Left lung (tissue), 10 donors: ENCODE data around the gene MCCC1. TPM values are rescaled to one million over a fixed set of nuclear protein-coding genes. Genes with fewer than 3 reads are reported as not detected.
"Not testable (repeated sequence)": the region's sequence is repeated elsewhere in the genome, so short reads cannot be mapped to it uniquely, and the experiment has no call there.

Source experiments
- ATAC-seq: fragments of 200-7000 bp; cut with Tn5 transposase; one replicate; pipeline ENCODE4 v1.9.1; 2020; ENCODE audit warnings: moderate library complexity
- DNase-seq, 4 donors: peaks; one replicate each; pipeline ENCODE4 v3.0.0-alpha.2; 2013 to 2020
- H3K27ac ChIP-seq, 2 donors: fragments of 200-600 bp; sonication (generic) in 1 of 2; one replicate each; pipeline versions ENCODE4 v1.5.0 to v1.8.0; 2020 to 2021
- H3K27me3 ChIP-seq, 2 donors: fragments of 200-600 bp; sonication (generic) in 1 of 2; one replicate each; pipeline versions ENCODE4 v1.5.0 to v1.8.0; 2020 to 2021
- H3K36me3 ChIP-seq, 2 donors: fragments of 200-600 bp; sonication (generic) in 1 of 2; one replicate each; pipeline versions ENCODE4 v1.5.0 to v1.8.0; 2020 to 2021
- H3K4me1 ChIP-seq, 2 donors: fragments of 200-600 bp; one replicate each; pipeline ENCODE4 v1.8.0; 2021
- H3K4me3 ChIP-seq, 2 donors: fragments of 200-600 bp; sonication (generic) in 1 of 2; one replicate each; pipeline versions ENCODE4 v1.5.0 to v1.8.0; 2020 to 2021; ENCODE audit warnings: mild to moderate bottlenecking in 1 of 2
- H3K9me3 ChIP-seq, 2 donors: fragments of 200-600 bp; sonication (generic) in 1 of 2; one replicate each; pipeline versions ENCODE4 v1.5.0 to v1.8.0; 2020 to 2021
- CTCF ChIP-seq, 2 donors: fragments of 200-600 bp; sonication (generic) in 1 of 2; IDR thresholded peaks; one replicate each; pipeline versions ENCODE4 v1.5.0 to v1.8.0; 2021; ENCODE audit warnings: antibody characterized with exemption in 2 of 2
- intact Hi-C, 2 donors: fragments of 100-400 bp; cut with DNase I; formaldehyde crosslinking; loops; one replicate each; pipeline versions ENCODE4 v1.11.2 to v1.14.2; 2022
- polyA plus RNA-seq, 6 donors: library from polyadenylated mRNA; unstranded; fragments of 120-200 nt; gene quantifications; one replicate each; pipeline ENCODE4 v1.2.1, GENCODE V29; 2013; ENCODE audit not compliant: insufficient read length in 6 of 6
- total RNA-seq, 2 donors: library from RNA; stranded (reverse); fragmentation: NEBNext Ultra II Directional; extraction: Animal tissue kit (Norgen Biotek cat#: 25700); gene quantifications; one replicate each; pipeline ENCODE4 v1.2.1, GENCODE V29; 2021
- donor health status: DM: no; HTN: yes; CAD: no.
- donor health status: DM: no; HTN: no; CAD: no.

Gene MCCC1
- total and polyA plus RNA-seq, 8 donors = 45.4 to 61.8 (median 51.1) TPM

DNA sequence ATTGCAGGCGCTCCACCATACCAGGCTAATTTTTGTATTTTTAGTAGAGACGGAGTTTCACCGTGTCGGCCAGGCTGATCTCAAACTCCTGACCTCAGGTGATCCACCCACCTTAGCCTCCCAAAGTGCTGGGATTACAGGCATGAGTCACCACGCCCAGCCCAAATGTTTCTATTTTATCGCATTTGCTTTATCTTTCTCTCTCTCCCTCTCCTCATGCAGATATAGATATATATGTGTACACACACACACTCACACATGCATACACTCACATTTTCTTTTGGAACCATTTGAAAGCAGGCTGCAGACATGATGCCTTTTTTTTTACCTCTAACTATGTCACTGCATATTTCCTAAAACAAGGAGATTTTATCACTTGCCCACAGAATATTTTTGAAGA is 7.3 kb upstream of the MCCC1 start:
- intact Hi-C loops = no loop called here
- no peak for DNase-seq
- H3K4me1 ChIP-seq = peaks cover 0 to 8% of the 10 kb centered on the region in 2 donors
- H3K27ac ChIP-seq = no peak overlapping the region
- no peaks in the 10 kb centered on the region for H3K9me3 ChIP-seq
- H3K27me3 ChIP-seq = no peaks in the 10 kb centered on the region
- ATAC-seq = no peak
- no peak for TF ChIP-seq CTCF (IDR thresholded peaks at IDR 0.05)
- H3K4me3 ChIP-seq = no peak overlapping the region
- H3K36me3 ChIP-seq = no peaks in the 10 kb centered on the region

DNA sequence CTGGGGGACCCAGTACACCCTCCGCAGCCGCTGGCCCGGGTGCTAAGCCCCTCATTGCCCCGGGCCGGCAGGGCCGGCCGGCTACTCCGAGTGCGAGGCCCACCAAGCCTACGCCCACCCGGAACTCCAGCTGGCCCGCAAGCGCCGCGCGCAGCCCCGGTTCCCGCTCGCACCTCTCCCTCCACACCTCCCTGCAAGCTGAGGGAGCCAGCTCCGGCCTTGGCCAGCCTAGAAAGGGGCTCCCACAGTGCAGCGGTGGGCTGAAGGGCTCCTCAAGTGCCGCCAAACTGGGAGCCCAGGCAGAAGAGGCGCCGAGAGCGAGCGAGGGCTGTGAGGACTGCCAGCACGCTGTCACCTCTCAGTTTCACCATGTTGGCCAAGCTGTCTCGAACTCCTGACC is 4.7 kb upstream of the MCCC1 start:
- H3K4me1 ChIP-seq = peaks cover 0 to 17% of the 10 kb centered on the region in 2 donors
- ATAC-seq, H3K4me3 ChIP-seq, H3K9me3 ChIP-seq, DNase-seq, H3K27me3 ChIP-seq, intact Hi-C loops, H3K27ac ChIP-seq, H3K36me3 ChIP-seq: not testable (repeated sequence)

DNA sequence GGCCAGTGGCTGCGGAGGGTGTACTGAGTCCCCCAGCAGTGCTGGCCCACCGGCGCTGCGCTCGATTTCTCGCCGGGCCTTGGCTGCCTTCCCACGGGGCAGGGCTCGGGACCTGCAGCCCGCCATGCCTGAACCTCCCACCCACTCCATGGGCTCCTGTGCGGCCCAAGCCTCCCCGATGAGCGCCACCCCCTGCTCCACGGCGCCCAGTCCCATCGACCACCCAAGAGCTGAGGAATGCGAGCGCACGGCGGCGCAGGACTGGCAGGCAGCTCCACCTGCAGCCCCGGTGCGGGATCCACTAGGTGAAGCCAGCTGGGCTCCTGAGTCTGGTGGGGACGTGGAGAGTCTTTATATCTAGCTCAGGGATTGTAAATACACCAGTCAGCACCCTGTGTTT is 1.7 kb upstream of the MCCC1 start:
- H3K27ac ChIP-seq, H3K36me3 ChIP-seq, intact Hi-C loops, H3K9me3 ChIP-seq, ATAC-seq, H3K4me3 ChIP-seq, DNase-seq, H3K27me3 ChIP-seq: not testable (repeated sequence)
- peaks cover 0 to 22% of the 10 kb centered on the region in 2 donors for H3K4me1 ChIP-seq

DNA sequence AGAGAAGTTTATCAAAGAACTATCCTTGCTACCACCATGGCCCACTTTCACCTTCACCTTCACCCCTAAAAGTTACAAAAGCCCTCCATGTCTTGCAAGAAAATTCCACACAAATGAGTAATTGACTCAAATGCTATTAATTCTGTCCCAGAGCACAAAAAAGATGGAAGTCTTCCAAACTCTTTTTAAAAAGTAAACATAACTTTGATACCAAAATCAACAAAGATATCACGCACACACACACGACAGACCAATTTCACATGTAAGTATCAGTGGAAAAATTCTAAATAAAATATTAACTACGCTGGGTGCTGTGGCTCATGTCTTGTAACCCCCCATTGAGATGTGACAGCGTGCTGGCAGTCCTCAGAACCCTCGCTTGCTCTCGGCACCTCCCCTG is 1.1 kb upstream of the MCCC1 start:
- TF ChIP-seq CTCF (IDR thresholded peaks at IDR 0.05) = no peak
- Histone ChIP-seq H3K9me3 (no peaks in the 10 kb centered on the region), H3K4me1 (peaks cover 0 to 22% of the 10 kb centered on the region in 2 donors), H3K27ac (peak overlapping the region; percentile 87 to 91), H3K36me3 (no peaks in the 10 kb centered on the region), H3K27me3 (no peaks in the 10 kb centered on the region), H3K4me3 (no peak overlapping the region)
- ATAC-seq = peak; percentile 9
- peak in 1 of 4 donors; percentile 34 for DNase-seq
- intact Hi-C loops = no loop called here

GRCh38 chr3:183099838-183100204 is 525 bp upstream of the MCCC1 start:
- intact Hi-C loops = no loop called here
- no peak for TF ChIP-seq CTCF (IDR thresholded peaks at IDR 0.05)
- ATAC-seq = no peak

DNA sequence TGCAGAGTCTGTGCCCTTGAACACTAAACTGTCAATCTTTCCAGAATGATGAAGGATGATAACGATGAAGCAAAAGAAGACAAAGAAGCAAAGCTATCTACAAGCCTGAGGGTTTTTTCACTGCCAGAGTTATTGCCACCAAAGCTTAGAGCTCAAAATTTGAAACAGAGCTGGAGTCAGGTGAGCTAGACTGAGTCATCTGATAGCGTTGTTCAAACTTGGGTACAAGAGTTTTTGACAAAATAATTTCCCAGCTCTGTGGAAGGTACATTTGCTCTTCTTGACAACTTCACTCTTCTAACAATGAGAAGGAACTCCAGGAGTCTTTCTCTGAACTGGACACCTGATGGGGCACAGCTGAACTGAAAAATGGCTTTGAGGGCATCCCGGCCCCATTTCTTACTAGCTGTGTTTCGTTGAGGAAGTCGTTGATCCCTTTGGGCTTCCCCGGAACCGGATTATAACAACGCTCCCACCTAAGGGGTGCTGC is 715 bp downstream of the MCCC1 start:
- Histone ChIP-seq H3K36me3 (no peaks in the 10 kb centered on the region), H3K9me3 (no peaks in the 10 kb centered on the region), H3K4me3 (peak overlapping the region; percentile 78 to 80), H3K27me3 (no peaks in the 10 kb centered on the region), H3K27ac (peak overlapping the region; percentile 87 to 91), H3K4me1 (peaks cover 0 to 22% of the 10 kb centered on the region in 2 donors)
- TF ChIP-seq CTCF (IDR thresholded peaks at IDR 0.05) = no peak
- DNase-seq (no peak), ATAC-seq (peak; percentile 12)
- intact Hi-C loops = no loop called here

More at GRCh38 chr3:183099838-183100204, 525 bp upstream of the MCCC1 start:
- Histone ChIP-seq H3K27me3 (no peaks in the 10 kb centered on the region), H3K9me3 (no peaks in the 10 kb centered on the region), H3K4me3 (peak overlapping the region; percentile 78 to 80), H3K36me3 (no peaks in the 10 kb centered on the region), H3K27ac (peak overlapping the region; percentile 87 to 91), H3K4me1 (peaks cover 0 to 22% of the 10 kb centered on the region in 2 donors)
- DNase-seq = no peak
